Left lung (tissue), 10 donors: ENCODE data around the gene MAGEC3. TPM values are rescaled to one million over a fixed set of nuclear protein-coding genes. Genes with fewer than 3 reads are reported as not detected.

Experiments used
- ATAC-seq: fragments of 200-7000 bp; cut with Tn5 transposase; one replicate; pipeline ENCODE4 v1.9.1; 2020; ENCODE audit warnings: moderate library complexity
- DNase-seq, 4 donors: peaks; one replicate each; pipeline ENCODE4 v3.0.0-alpha.2; 2013 to 2020
- H3K27ac ChIP-seq, 2 donors: fragments of 200-600 bp; sonication (generic) in 1 of 2; one replicate each; pipeline versions ENCODE4 v1.5.0 to v1.8.0; 2020 to 2021
- H3K27me3 ChIP-seq, 2 donors: fragments of 200-600 bp; sonication (generic) in 1 of 2; one replicate each; pipeline versions ENCODE4 v1.5.0 to v1.8.0; 2020 to 2021
- H3K36me3 ChIP-seq, 2 donors: fragments of 200-600 bp; sonication (generic) in 1 of 2; one replicate each; pipeline versions ENCODE4 v1.5.0 to v1.8.0; 2020 to 2021
- H3K4me1 ChIP-seq, 2 donors: fragments of 200-600 bp; one replicate each; pipeline ENCODE4 v1.8.0; 2021
- H3K4me3 ChIP-seq, 2 donors: fragments of 200-600 bp; sonication (generic) in 1 of 2; one replicate each; pipeline versions ENCODE4 v1.5.0 to v1.8.0; 2020 to 2021; ENCODE audit warnings: mild to moderate bottlenecking in 1 of 2
- H3K9me3 ChIP-seq, 2 donors: fragments of 200-600 bp; sonication (generic) in 1 of 2; one replicate each; pipeline versions ENCODE4 v1.5.0 to v1.8.0; 2020 to 2021
- CTCF ChIP-seq, 2 donors: fragments of 200-600 bp; sonication (generic) in 1 of 2; IDR thresholded peaks; one replicate each; pipeline versions ENCODE4 v1.5.0 to v1.8.0; 2021; ENCODE audit warnings: antibody characterized with exemption in 2 of 2
- intact Hi-C, 2 donors: fragments of 100-400 bp; cut with DNase I; formaldehyde crosslinking; loops; one replicate each; pipeline versions ENCODE4 v1.11.2 to v1.14.2; 2022
- polyA plus RNA-seq, 6 donors: library from polyadenylated mRNA; unstranded; fragments of 120-200 nt; gene quantifications; one replicate each; pipeline ENCODE4 v1.2.1, GENCODE V29; 2013; ENCODE audit not compliant: insufficient read length in 6 of 6
- total RNA-seq, 2 donors: library from RNA; stranded (reverse); fragmentation: NEBNext Ultra II Directional; extraction: Animal tissue kit (Norgen Biotek cat#: 25700); gene quantifications; one replicate each; pipeline ENCODE4 v1.2.1, GENCODE V29; 2021
- donor health status: DM: no; HTN: yes; CAD: no.
- donor health status: DM: no; HTN: no; CAD: no.

Gene MAGEC3
- total and polyA plus RNA-seq, 8 donors = 0.60 to 0.92 (median 0.76) TPM; not detected in 3

- no peak for TF ChIP-seq CTCF (IDR thresholded peaks at IDR 0.05)
- Histone ChIP-seq H3K9me3 (no peaks in the 10 kb centered on the region), H3K36me3 (no peaks in the 10 kb centered on the region), H3K27ac (no peak overlapping the region), H3K4me3 (no peak overlapping the region), H3K27me3 (no peaks in the 10 kb centered on the region), H3K4me1 (no peaks in the 10 kb centered on the region)
- DNase-seq (no peak), ATAC-seq (no peak)
- intact Hi-C loops = no loop called here
Observed at GRCh38 chrX:141897690-141898089, 59.6 kb downstream of the MAGEC3 start.

- Histone ChIP-seq H3K9me3 (no peaks in the 10 kb centered on the region), H3K36me3 (no peaks in the 10 kb centered on the region), H3K27ac (no peak overlapping the region), H3K27me3 (no peaks in the 10 kb centered on the region), H3K4me3 (no peak overlapping the region), H3K4me1 (no peaks in the 10 kb centered on the region)
- ATAC-seq (no peak), DNase-seq (no peak)
- no peak for TF ChIP-seq CTCF (IDR thresholded peaks at IDR 0.05)
- intact Hi-C loops = no loop called here
Observed at GRCh38 chrX:141902366-141902765, 64.2 kb downstream of the MAGEC3 start.

- no peak for TF ChIP-seq CTCF (IDR thresholded peaks at IDR 0.05)
- ATAC-seq (no peak), DNase-seq (no peak)
- H3K4me3 ChIP-seq = no peak within 1 kb of the TSS
- H3K9me3 ChIP-seq = no peaks in the 10 kb centered on the region
- H3K36me3 ChIP-seq = no peaks in the 10 kb centered on the region
- H3K4me1 ChIP-seq = no peaks in the 10 kb centered on the region
- intact Hi-C loops = no loop called here
- no peaks in the 10 kb centered on the region for H3K27me3 ChIP-seq
- H3K27ac ChIP-seq = no peak within 1 kb of the TSS
Observed at GRCh38 chrX:141903400-141904155, 65.5 kb downstream of the MAGEC3 start, which contains the start of gene MAGEC1. Gene MAGEC1 (plus strand): TSS chrX:141903894. CDS start chrX:141905073, 1,179 bp downstream.

- DNase-seq (no peak), ATAC-seq (no peak)
- TF ChIP-seq CTCF (IDR thresholded peaks at IDR 0.05) = no peak
- no peaks in the 10 kb centered on the region for H3K36me3 ChIP-seq
- H3K4me1 ChIP-seq = no peaks in the 10 kb centered on the region
- no peaks in the 10 kb centered on the region for H3K27me3 ChIP-seq
- H3K27ac ChIP-seq = no peak overlapping the region
- intact Hi-C loops = no loop called here
- H3K4me3 ChIP-seq = no peak overlapping the region
- H3K9me3 ChIP-seq = no peaks in the 10 kb centered on the region
Observed at GRCh38 chrX:141904262-141904661, 66.1 kb downstream of the MAGEC3 start.

- intact Hi-C loops = no loop called here
- Histone ChIP-seq H3K27me3 (no peaks in the 10 kb centered on the region), H3K4me3 (no peak overlapping the region), H3K36me3 (no peaks in the 10 kb centered on the region), H3K27ac (no peak overlapping the region), H3K9me3 (no peaks in the 10 kb centered on the region), H3K4me1 (no peaks in the 10 kb centered on the region)
- ATAC-seq (no peak), DNase-seq (no peak)
- TF ChIP-seq CTCF (IDR thresholded peaks at IDR 0.05) = no peak
Observed at GRCh38 chrX:141917801-141918200, 79.7 kb downstream of the MAGEC3 start.
